Kidney (tissue), 14 donors: ENCODE measurements around the gene PLCB4. TPM values are rescaled to one million over a fixed set of nuclear protein-coding genes. Genes with fewer than 3 reads are reported as not detected.

Experiments used
- DNase-seq, 5 donors: peaks; one replicate each; pipeline ENCODE4 v3.0.0-alpha.2; 2013 to 2020
- FAIRE-seq: peaks from 2 replicates; lab custom pipeline; 2012; peaks lifted over from hg19 to GRCh38; lab: Jason Lieb, UNC
- H3K27ac ChIP-seq, 2 donors: one replicate each; pipeline ENCODE4 v1.7.0; 2013; ENCODE audit warnings: low read depth in 2 of 2, low read length in 2 of 2, inconsistent platforms in 1 of 2
- H3K27me3 ChIP-seq: one replicate; pipeline ENCODE4 v1.7.1; 2013; ENCODE audit warnings: low read length, inconsistent platforms; ENCODE audit not compliant: control insufficient read depth, insufficient read depth
- H3K36me3 ChIP-seq, 3 donors: one replicate each; pipeline versions ENCODE4 v1.7.0 to v1.7.1; 2013; ENCODE audit warnings: low read length in 3 of 3, control low read depth in 1 of 3, inconsistent platforms in 1 of 3; ENCODE audit not compliant: insufficient read depth in 3 of 3, control insufficient read depth in 2 of 3
- H3K4me1 ChIP-seq, 3 donors: one replicate each; pipeline versions ENCODE4 v1.7.0 to v1.7.1; 2013; ENCODE audit warnings: low read length in 3 of 3, inconsistent platforms in 1 of 3, low read depth in 1 of 3; ENCODE audit not compliant: control insufficient read depth in 2 of 3, insufficient read depth in 2 of 3
- H3K4me3 ChIP-seq, 3 donors: one replicate each; pipeline versions ENCODE4 v1.7.0 to v1.8.1; 2013; ENCODE audit warnings: low read length in 3 of 3, control low read depth in 1 of 3, inconsistent platforms in 1 of 3
- H3K9ac ChIP-seq, 3 donors: one replicate each; pipeline versions ENCODE4 v1.7.0 to v1.7.1; 2013; ENCODE audit warnings: low read length in 3 of 3, control low read depth in 1 of 3, inconsistent platforms in 1 of 3
- H3K9me3 ChIP-seq, 3 donors: one replicate each; pipeline versions ENCODE4 v1.7.0 to v1.7.1; 2013; ENCODE audit warnings: low read length in 3 of 3, control low read depth in 1 of 3, inconsistent platforms in 1 of 3; ENCODE audit not compliant: control insufficient read depth in 2 of 3, insufficient read depth in 1 of 3
- CTCF ChIP-seq: IDR thresholded peaks from 3 replicates; pipeline ENCODE4 v1.5.1; 2012; ENCODE audit warnings: mild to moderate bottlenecking, moderate library complexity, borderline replicate concordance; ENCODE audit not compliant: insufficient read depth; ENCODE audit errors: extremely low read depth
- intact Hi-C: fragments of 100-400 bp; cut with DNase I; formaldehyde crosslinking; loops from one replicate; pipeline ENCODE4 v1.11.1; 2022
- polyA plus RNA-seq: library from polyadenylated mRNA; stranded (reverse); fragments of 350-450 nt; fragmentation: Illumina TruSeq; extraction: RNeasy Lipid Tissue Mini Kit (QIAGEN cat#74804); gene quantifications from one replicate; pipeline ENCODE4 v1.2.3, GENCODE V29; 2014; ENCODE audit warnings: low read depth, low replicate concordance; ENCODE audit not compliant: insufficient read depth
- total RNA-seq: library from RNA; stranded (reverse); fragmentation: NEBNext Ultra II Directional; extraction: Animal tissue kit (Norgen Biotek cat#: 25700); gene quantifications from one replicate; pipeline ENCODE4 v1.2.1, GENCODE V29; 2021
- donor health status: control.
- donor health status: control.
- donor health status: control.
- donor health status: control.
- donor health status: control.
- donor health status: DM: yes; HTN: yes; CAD: no.
- donor health status: Normal renal cell carcinoma (clear cell type).

Gene PLCB4
- total and polyA plus RNA-seq, 2 donors from 2014 or later, result 2.8 to 17.7 TPM

- DNase-seq, result no peak
- no peaks in the 10 kb centered on the region for H3K36me3 ChIP-seq
- no peak overlapping the region for H3K9ac ChIP-seq
- H3K27ac ChIP-seq, result no peak overlapping the region
- no peaks in the 10 kb centered on the region for H3K9me3 ChIP-seq
- no peak overlapping the region for H3K4me3 ChIP-seq
- intact Hi-C loops, result no loop called here
- no peaks in the 10 kb centered on the region for H3K27me3 ChIP-seq
- H3K4me1 ChIP-seq, result no peaks in the 10 kb centered on the region
- no peak for TF ChIP-seq CTCF
- FAIRE-seq, result no peak
Observed at GRCh38 chr20:9025011-9025410, 43.9 kb upstream of the PLCB4 start.

- no peak for DNase-seq
- Histone ChIP-seq H3K4me3 (no peak overlapping the region), H3K9ac (no peak overlapping the region), H3K36me3 (no peaks in the 10 kb centered on the region), H3K27me3 (no peaks in the 10 kb centered on the region), H3K27ac (no peak overlapping the region), H3K4me1 (no peaks in the 10 kb centered on the region), H3K9me3 (no peaks in the 10 kb centered on the region)
- no peak for TF ChIP-seq CTCF
- intact Hi-C loops, result no loop called here
- no peak for FAIRE-seq
Observed at GRCh38 chr20:9025643-9026042, 43.2 kb upstream of the PLCB4 start.

DNA sequence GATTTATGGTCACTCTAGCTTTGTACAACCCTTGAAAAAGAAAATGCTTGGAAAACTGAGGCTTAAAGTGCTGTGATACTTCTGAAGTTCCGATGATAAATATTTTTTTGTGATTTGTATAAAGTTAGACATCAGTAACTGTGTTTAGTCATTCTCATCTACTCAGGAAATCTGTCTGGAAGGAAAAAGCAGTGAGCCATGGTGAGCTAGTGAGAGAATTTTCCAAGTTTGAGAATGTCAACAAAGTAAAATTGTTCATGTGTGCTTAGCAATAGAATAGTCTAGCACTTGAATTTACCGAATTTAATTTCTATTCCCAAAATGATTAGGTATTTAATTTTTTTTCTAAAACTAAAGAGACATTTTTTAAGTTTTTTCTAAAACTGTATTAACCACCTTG is 41.3 kb upstream of the PLCB4 start:
- H3K9ac ChIP-seq, result no peak overlapping the region
- H3K27me3 ChIP-seq, result no peaks in the 10 kb centered on the region
- no peaks in the 10 kb centered on the region for H3K36me3 ChIP-seq
- DNase-seq (no peak), FAIRE-seq (no peak)
- H3K27ac ChIP-seq, result no peak overlapping the region
- H3K9me3 ChIP-seq, result no peaks in the 10 kb centered on the region
- intact Hi-C loops, result no loop called here
- H3K4me1 ChIP-seq, result no peaks in the 10 kb centered on the region
- no peak overlapping the region for H3K4me3 ChIP-seq
- TF ChIP-seq CTCF, result no peak

- Histone ChIP-seq H3K36me3 (no peaks in the 10 kb centered on the region), H3K9me3 (no peaks in the 10 kb centered on the region), H3K4me1 (no peaks in the 10 kb centered on the region), H3K4me3 (no peak overlapping the region), H3K27ac (no peak overlapping the region), H3K9ac (no peak overlapping the region), H3K27me3 (no peaks in the 10 kb centered on the region)
- DNase-seq (no peak), FAIRE-seq (no peak)
- intact Hi-C loops, result no loop called here
- TF ChIP-seq CTCF, result no peak
Observed at GRCh38 chr20:9028419-9028818, 40.5 kb upstream of the PLCB4 start.
